ENCODE data around the gene CEP128. TPM values are rescaled to one million over a fixed set of nuclear protein-coding genes. Genes with fewer than 3 reads are reported as not detected.

Gene CEP128
- total RNA-seq (2014; rRNA removed; shearing (Covaris generic)) (71.9 and 76.9 TPM in 2 replicates), total RNA-seq (2022) (125 and 137 TPM in 2 replicates), Bru-seq, nascent RNA (percentile 90 among the genes with signal in this experiment), BruChase-seq, experiment 1, labeled RNA remaining after a 6-hour chase (percentile 82 among the genes with signal in this experiment), BruChase-seq, experiment 2, labeled RNA remaining after a 2-hour chase (percentile 83 among the genes with signal in this experiment)
- long read RNA-seq, full-length matches to known transcripts = 20 of 80 reads
- long read RNA-seq, partial matches to known transcripts = 26 of 80 reads
- long read RNA-seq, other reads (novel, unspliced or antisense) = 34 of 80 reads

GRCh38 chr14:80941241-80942185 is at the start of gene CEP128:
TSS of gene CEP128 (minus strand) at chr14:80941738.
- no peaks in the 10 kb centered on the region for H3K9me2 ChIP-seq (ENCODE audit: insufficient read depth, low read length)
- H3K27ac ChIP-seq (ENCODE audit: low read depth, low read length, poor library complexity, severe bottlenecking) = peak within 1 kb of the TSS; percentile 68
- no peaks in the 10 kb centered on the region for H3K9me3 ChIP-seq (ENCODE audit: low read length)
- CTCF ChIA-PET (ENCODE audit: unreplicated experiment) = interaction anchor here (0.7 to 1.0 kb wide), 2 partner anchors 9 to 45 kb away, joined by 3 to 5 read pairs; no protein-coding TSS in a partner anchor
- DNase-seq (ENCODE audit: low spot score) = peak; percentile 97
- H3K36me3 ChIP-seq (ENCODE audit: insufficient read depth, low read length) = peaks cover 44% of the 10 kb centered on the region
- intact Hi-C loops (cut with micrococcal nuclease; ENCODE audit: unreplicated experiment) = loop anchor here (1.0 to 5.0 kb wide), 2 partner anchors 10 to 276 kb away; no protein-coding TSS in a partner anchor
- H4K20me1 ChIP-seq (ENCODE audit: insufficient read depth, low read length) = no peaks in the 10 kb centered on the region
- H3K79me2 ChIP-seq (ENCODE audit: insufficient read depth, low read depth, low read length) = peaks cover 55% of the 10 kb centered on the region
- H3K4me2 ChIP-seq (ENCODE audit: low read length) = peak within 1 kb of the TSS; percentile 98
- BruUV-seq (replicated peaks) = no TSS peak
- TF ChIP-seq CTCF (conservative IDR thresholded peaks at IDR 0.05; ENCODE audit: low read length) = no peak
- TF ChIP-seq EZH2phosphoT487 (IDR thresholded peaks at IDR 0.05; ENCODE audit: borderline replicate concordance, low read depth, low read length) = no peak
- H2AFZ ChIP-seq (ENCODE audit: low read length) = peak within 1 kb of the TSS; percentile 87
- peaks cover 30% of the 10 kb centered on the region for H3K4me1 ChIP-seq (ENCODE audit: insufficient read depth, low read length, poor library complexity, severe bottlenecking)
- peak within 1 kb of the TSS; percentile 91 for H3K4me3 ChIP-seq (ENCODE audit: low read depth, low read length, poor library complexity, severe bottlenecking)
- POLR2A ChIA-PET = interaction anchor here (0.7 to 4.4 kb wide), 15 partner anchors 9 to 98 kb away, joined by 3 to 67 read pairs (median 4); partner anchors contain the start of gene TSHR

- Histone ChIP-seq H3K4me2 (ENCODE audit: low read length) (peak overlapping the region; percentile 54), H3K36me3 (ENCODE audit: insufficient read depth, low read length) (peaks cover 5% of the 10 kb centered on the region; the same call in 1 of the 2 replicates), H3K27ac (ENCODE audit: low read depth, low read length, poor library complexity, severe bottlenecking) (no peak overlapping the region), H3K4me1 (ENCODE audit: insufficient read depth, low read length, poor library complexity, severe bottlenecking) (peaks cover 50% of the 10 kb centered on the region), H3K9me3 (ENCODE audit: low read length) (peaks cover 7% of the 10 kb centered on the region; the same call in 1 of the 2 replicates), H3K4me3 (ENCODE audit: low read depth, low read length, poor library complexity, severe bottlenecking) (no peak overlapping the region), H4K20me1 (ENCODE audit: insufficient read depth, low read length) (no peaks in the 10 kb centered on the region), H2AFZ (ENCODE audit: low read length) (peak overlapping the region; percentile 60; the same call in 1 of the 2 replicates), H3K79me2 (ENCODE audit: insufficient read depth, low read depth, low read length) (no peaks in the 10 kb centered on the region), H3K9me2 (ENCODE audit: insufficient read depth, low read length) (no peaks in the 10 kb centered on the region)
- DNase-seq (ENCODE audit: low spot score) = peak; percentile 42
- CTCF ChIA-PET (ENCODE audit: unreplicated experiment) = no interaction called here
- TF ChIP-seq CTCF (conservative IDR thresholded peaks at IDR 0.05; ENCODE audit: low read length) = no peak
- TF ChIP-seq EZH2phosphoT487 (IDR thresholded peaks at IDR 0.05; ENCODE audit: borderline replicate concordance, low read depth, low read length) = no peak
- no TSS peak for BruUV-seq (replicated peaks)
- intact Hi-C loops (cut with micrococcal nuclease; ENCODE audit: unreplicated experiment) = loop anchor here (5.0 to 10.0 kb wide), 4 partner anchors 134 to 774 kb away; partner anchors contain the start of gene DIO2
- POLR2A ChIA-PET = interaction anchor here (0.5 to 2.5 kb wide), 12 partner anchors 8 to 183 kb away, joined by 3 to 9 read pairs (median 4); partner anchors contain the start of gene TSHR
These were observed 47.3 kb upstream of the CEP128 start for GRCh38 chr14:80988735-80989429.

Measured in OCI-LY7 (cell line).